GF-D8 (cell line): ENCODE results near the gene UHRF1.

Source experiments
- DNase-seq: peaks from one replicate; lab custom pipeline; 2025; lab: John Stamatoyannopoulos, UW

UHRF1 gene

DNA sequence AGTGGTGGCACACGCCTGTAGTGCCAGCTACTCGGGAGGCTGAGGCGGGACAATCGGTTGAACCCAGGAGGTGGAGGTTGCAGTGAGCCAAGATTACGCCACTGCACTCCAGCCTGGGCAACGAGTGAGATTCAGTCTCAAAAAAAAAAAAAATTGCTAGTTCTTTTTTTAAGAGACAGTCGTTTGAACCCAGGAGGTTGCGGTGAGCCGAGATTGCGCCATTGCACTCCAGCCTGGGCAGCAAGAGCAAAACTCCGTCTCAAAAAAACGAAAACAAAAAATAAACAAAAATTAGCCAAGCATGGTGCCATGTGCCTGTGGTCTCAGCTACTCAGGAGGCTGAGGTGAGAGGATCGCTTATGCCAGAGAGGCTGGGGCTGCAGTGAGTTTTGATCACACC is 8.4 kb upstream of the UHRF1 start:
- DNase-seq, result peak; percentile 85

- no peak for DNase-seq
Observed at GRCh38 chr19:4902796-4903195, 6.5 kb upstream of the UHRF1 start, which contains the start of gene ARRDC5. Gene ARRDC5, minus strand, starts transcription at chr19:4902896. Its CDS starts 71 bp downstream, at chr19:4902825.

GRCh38 chr19:4904481-4904880 is 4.8 kb upstream of the UHRF1 start:
- no peak for DNase-seq

- DNase-seq, result no peak
Observed at GRCh38 chr19:4906963-4907362, 2.3 kb upstream of the UHRF1 start.

DNA sequence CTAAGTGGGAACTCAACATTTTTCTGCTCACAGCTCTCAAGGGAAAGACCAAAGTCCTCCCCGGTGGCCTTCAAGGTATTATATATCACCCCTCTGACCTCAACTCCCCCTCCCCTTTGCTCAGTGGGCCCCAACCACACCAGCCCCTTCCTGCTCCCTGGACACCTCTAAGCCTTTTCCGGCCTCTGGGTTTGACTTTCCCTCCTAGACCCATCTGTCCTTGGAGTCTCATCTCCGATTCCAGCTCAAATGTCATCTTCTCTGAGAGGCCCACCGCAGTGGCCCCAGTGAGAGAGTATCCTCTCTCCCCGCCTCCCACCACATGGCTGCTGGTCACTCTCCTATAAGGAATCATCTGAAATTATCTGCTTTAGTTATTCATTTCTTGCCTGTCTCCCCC is 941 bp upstream of the UHRF1 start:
- no peak for DNase-seq

DNA sequence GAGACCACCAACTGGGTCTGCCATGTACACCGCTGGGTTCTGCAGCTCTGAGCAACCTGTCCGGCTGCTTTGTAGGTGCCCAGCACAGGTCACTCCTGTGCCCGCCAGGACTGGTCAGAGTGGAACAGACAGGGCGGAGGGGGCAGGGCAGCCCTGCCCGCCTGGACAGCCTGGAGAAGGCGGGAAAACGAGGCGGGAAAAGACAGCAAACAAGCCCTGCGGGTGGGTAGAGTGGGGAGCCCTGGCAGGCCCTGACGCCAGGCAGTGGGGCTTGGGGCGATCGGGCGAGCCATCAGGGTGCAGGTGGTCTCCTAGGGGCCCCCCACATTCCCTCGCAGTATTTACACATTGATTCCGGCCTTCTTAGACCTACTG is 533 bp upstream of the UHRF1 start:
- no peak for DNase-seq

DNA sequence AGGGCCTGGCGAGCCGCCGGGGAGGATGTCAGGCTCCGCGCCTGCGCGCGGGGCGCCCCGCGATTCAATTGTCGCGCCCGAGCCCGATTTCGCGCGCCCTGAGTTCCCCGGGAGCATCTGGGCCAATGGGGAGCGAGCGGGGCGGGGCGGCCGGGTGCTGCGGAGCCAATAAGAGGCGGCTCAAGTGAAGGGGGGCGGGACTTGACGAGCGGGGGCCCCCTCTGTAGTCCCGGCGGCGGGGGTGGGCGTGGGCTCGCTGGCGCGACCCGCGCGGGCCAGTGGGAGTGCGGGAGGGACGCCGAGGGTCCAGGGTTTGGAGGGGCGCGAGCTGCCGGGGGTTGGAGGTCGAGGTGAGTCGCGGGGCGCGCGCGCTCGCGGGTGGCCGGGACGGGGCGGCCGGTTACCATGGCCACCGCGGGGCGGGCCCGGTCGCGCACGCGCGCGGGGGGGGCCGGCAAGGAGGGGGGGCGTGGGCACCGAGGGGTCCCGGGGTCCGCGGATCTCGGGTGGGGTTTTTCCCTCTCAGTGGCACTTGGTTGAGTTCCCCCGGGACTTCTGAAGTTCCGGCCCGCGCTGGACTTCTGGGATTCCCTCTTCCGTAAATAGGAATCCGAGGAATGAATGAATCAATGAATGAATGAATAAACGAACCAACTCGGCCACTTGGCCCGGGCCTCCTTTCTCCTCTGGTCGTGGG is 744 bp downstream of the UHRF1 start:
- peak; percentile 84 for DNase-seq

GRCh38 chr19:4910594-4911281 is 1.4 kb downstream of the UHRF1 start:
- peak; percentile 72 for DNase-seq

GRCh38 chr19:4911314-4911713 is 2.0 kb downstream of the UHRF1 start:
- DNase-seq, result no peak

GRCh38 chr19:4911786-4912672 is 2.7 kb downstream of the UHRF1 start:
- no peak for DNase-seq

DNA sequence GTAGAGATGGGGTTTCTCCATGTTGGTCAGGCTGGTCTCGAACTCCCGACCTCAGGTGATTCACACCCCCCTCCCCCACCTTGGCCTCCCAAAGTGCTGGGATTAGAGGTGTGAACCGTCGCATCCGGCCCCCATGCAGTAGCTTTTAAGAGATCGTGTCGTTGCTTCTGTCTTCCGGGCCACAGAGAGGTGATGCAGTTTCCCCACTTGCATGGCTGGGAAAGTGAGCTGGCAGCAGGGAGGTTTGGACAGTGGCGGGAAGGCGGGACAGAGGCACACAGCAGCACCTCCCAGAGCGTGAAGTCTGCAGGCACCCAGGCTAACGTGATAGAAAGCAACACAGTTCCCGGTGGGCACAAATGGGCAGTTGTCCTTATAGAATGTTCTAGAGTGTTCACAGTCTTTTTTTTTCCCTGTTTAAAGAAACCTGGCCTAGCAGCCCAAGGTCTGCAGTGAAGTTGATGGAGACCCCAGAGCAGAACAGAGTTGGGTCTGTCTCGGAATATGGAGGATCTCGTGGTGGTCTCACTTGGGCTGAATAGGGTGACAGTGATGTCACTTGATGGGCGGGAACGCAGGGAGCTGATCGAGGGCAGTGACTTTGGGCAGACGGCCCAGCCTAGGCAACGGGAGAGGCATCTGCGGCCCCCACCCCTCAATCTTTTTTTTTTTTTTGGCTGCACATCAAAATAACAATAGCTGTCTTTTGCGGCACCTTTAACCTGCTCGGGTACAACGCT is 4.9 kb downstream of the UHRF1 start:
- no peak for DNase-seq

DNA sequence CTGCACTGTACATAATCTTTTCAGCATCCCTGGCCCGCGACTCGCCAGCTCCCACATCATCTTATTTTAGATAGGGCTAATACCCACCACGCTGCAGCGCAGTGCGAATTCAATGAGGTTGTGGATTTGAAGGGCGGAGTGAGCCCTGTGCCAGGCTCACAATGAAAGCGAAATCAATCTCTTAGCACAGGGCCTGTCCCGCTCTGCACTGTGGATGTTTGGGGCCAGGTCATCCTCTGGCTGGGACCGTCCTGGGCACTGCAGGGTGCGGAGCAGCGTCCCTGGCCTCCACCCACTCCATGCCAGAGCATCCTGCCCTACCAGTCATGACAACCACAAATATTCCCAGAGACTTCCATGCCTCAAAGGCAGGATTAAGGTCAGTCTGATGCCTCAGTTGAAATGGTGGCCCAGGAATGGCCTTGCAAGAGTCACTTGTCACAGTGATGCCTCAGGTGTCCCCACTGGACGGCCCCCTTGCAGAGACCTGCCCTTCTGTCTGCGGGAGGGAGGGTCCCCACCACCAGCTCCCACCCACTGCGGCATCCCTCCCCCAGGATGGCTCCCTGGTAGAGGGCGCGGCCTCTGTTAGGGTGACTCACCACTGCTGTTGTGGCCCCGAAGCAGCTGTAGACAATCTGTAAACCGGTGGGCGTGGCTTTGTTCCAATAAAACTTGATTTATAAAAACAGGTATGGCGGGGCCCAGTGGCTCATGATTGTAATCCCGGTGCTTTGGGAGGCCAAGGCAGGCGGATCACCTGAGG is 5.6 kb downstream of the UHRF1 start:
- no peak for DNase-seq

DNA sequence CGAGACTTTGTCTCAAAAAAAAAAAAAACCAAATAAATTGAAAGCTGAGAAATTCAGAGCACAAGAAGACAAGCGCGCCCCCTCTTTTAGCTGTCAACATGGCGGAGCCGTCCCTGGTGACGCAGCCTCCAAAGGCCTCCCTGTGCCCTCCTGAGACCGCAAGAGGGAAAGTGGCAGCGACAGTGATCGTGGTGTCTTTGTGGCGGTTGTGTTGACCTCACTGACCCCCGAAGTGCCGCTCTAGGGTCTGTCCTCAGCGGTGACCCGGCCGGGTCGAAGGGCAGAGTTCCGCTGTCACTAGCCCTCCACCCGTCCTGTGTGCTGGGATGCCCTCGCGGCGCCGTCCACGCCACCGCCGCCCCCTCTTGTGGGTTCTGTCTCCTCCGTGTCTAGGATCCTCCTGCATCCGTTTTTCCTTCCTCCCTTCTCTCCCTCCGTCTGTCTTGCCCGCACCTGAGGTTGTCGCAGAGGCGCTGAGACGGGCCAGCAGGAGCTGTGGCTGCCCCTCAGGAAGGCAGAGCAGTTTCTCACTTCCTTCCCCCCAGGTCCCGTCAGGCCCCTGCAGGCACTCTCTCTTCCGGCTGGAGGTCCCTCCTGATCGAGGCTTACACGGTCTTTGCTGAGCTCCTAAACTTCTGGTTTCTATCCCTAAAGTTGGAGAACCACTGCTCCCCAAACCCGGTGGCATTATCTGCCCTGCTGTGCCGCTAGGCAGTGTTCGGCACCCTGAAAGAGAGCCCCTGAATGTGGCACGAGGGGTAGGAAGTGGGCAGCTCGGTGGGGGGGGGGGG is 7.2 kb downstream of the UHRF1 start:
- DNase-seq, result peak; percentile 80

DNA sequence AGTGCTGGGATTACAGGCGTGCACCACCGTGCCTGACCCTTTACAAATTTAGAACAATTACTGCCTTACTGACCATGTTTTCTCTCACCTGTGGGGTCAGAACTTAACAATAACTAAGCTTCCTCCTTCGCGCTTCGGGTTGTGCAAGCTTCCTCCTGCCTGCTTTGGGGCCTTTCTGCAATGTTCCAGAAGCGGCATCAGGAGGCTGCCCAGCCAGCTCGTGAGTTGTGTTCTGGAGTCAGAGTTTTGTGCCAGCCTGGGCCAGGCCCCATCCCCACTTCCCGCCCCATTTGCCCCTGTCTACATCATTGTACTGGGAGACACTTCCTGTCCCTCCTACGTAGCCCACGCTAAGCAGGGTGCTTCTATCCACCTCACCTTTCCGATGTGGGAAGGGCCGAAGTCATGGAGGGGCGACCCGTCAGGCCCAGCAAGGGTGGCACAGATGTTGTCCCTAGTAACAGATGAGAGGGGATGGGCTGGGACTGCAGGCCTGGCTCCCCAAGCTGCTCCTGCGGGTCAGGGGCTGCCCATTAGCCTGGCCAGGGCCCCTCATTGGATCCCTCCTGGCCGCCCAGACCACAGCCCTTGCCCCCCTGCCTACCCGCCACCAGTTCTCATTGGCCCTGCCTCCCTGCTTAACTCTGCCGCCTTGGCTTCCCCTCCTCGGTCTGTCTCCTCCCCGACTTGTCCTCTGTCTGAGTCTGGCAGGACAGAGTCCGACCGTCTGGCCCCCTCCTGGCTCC is 13.4 kb downstream of the UHRF1 start:
- peak; percentile 19 for DNase-seq

GRCh38 chr19:4923276-4923747 is 14.0 kb downstream of the UHRF1 start:
- no peak for DNase-seq

DNA sequence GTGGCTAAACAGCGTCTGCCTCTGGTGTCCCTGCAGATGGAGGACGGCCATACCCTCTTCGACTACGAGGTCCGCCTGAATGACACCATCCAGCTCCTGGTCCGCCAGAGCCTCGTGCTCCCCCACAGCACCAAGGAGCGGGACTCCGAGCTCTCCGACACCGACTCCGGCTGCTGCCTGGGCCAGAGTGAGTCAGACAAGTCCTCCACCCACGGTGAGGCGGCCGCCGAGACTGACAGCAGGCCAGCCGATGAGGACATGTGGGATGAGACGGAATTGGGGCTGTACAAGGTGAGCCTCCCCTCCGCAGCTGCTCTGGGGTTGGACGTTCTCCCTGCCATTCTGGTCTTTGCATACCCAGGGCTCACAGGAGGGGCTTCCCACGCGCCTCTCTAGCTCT is 19.9 kb downstream of the UHRF1 start:
- DNase-seq, result no peak

- no peak for DNase-seq
Observed at GRCh38 chr19:4930664-4931063, 21.4 kb downstream of the UHRF1 start.

DNA sequence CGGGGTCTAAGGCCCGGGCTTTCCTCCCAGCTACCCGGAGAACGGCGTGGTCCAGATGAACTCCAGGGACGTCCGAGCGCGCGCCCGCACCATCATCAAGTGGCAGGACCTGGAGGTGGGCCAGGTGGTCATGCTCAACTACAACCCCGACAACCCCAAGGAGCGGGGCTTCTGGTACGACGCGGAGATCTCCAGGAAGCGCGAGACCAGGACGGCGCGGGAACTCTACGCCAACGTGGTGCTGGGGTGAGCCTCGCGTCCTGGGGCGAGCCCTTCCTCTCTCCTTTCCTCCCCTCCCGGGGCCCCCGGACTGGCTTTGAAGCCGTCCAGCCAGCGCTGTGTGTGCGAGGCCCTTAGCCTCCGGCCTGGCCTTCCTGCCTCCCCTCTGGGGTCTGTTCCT is 23.4 kb downstream of the UHRF1 start:
- no peak for DNase-seq

GRCh38 chr19:4933528-4933927 is 24.2 kb downstream of the UHRF1 start:
- DNase-seq, result no peak

- no peak for DNase-seq
Observed at GRCh38 chr19:4935444-4935843, 26.1 kb downstream of the UHRF1 start.
